ENCODE measurements around the gene PNCK. TPM values are rescaled to one million over a fixed set of nuclear protein-coding genes. Genes with fewer than 3 reads are reported as not detected.

PNCK gene
- total RNA-seq = 2.0 TPM in 1 of 2 replicates, not detected in the other

GRCh38 chrX:153673428-153674218 is at the start of gene PNCK:
Gene PNCK (minus strand): TSS chrX:153673813. CDS start chrX:153673076, 737 bp downstream.

GRCh38 chrX:153687121-153688039 is 13.8 kb upstream of the PNCK start, which contains the start of gene SLC6A8:
Gene SLC6A8 (plus strand): TSS chrX:153687926. CDS start chrX:153688575, 649 bp downstream.

DNA sequence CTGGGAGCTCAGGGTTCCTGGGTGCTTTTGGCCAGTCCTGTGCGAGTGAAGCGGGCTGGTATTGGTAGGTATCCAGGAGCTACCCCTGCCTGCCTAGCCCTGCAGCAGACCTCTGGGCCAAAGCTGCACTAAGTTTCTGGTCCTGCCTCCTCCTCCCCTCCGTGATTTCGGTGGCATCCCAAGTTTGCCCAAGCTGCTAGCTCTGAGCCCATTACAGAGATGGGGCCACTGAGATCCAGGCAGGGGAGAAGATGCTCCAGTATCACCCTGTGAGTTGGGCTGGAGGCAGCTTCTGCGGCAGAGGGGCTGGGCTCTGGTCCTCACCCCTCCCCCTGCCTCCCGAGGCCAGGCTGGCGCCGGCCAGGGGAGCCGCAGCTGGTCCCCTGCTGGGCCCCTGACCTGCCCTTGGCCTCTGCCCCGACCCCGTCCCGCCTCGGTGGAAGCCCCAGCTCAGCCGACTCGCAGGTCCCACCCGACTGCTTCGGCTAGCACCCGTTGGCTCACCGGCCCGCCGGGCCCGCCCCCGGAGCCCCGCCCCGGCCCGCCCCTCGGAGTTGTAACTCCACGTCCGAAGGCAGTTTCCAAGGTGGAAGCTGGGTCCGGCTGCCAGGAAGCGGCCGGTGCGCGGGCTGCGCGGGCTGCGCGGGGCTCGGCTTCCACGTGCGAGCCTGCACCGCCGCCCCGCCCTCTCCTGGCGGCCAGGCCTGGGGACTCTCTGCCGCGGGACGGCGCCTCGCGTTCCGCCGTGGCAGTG is 26.8 kb downstream of the PNCK start, which contains the start of gene DUSP9:
DUSP9 (plus strand) TSS at position 584 of the 754 bp plus-strand sequence. CDS start 751 bp downstream, outside the sequence.

Other genes starting within 250 kb of the PNCK start
- 0.13 TPM in 1 of 2 replicates, not detected in the other for gene TREX2, start 227.8 kb downstream of the PNCK start, total RNA-seq
- gene HAUS7, start 203.2 kb downstream of the PNCK start, total RNA-seq = 11.8 and 27.9 TPM in 2 replicates
- gene BGN, start 178.8 kb downstream of the PNCK start, total RNA-seq = 37.9 and 67.1 TPM in 2 replicates
- gene ATP2B3, start 156.2 kb downstream of the PNCK start, total RNA-seq = not detected in 2 replicates
- gene CCNQ, start 74.7 kb downstream of the PNCK start, total RNA-seq = 20.4 and 40.1 TPM in 2 replicates
- gene DUSP9, start 26.6 kb downstream of the PNCK start, total RNA-seq = 0.32 and 0.39 TPM in 2 replicates
- gene SLC6A8, start 14.1 kb upstream of the PNCK start, total RNA-seq = 9.1 and 29.3 TPM in 2 replicates
- 76.3 and 111 TPM in 2 replicates for gene BCAP31, start 50.6 kb upstream of the PNCK start, total RNA-seq
- gene ABCD1, start 51.0 kb upstream of the PNCK start, total RNA-seq = 14.0 and 14.5 TPM in 2 replicates
- 1.4 and 4.2 TPM in 2 replicates for gene PLXNB3, start 90.4 kb upstream of the PNCK start, total RNA-seq
- gene SRPK3, start 107.2 kb upstream of the PNCK start, total RNA-seq = 0.13 and 0.24 TPM in 2 replicates
- 84.3 and 112 TPM in 2 replicates for gene IDH3G, start 120.6 kb upstream of the PNCK start, total RNA-seq
- gene SSR4, start 120.9 kb upstream of the PNCK start, total RNA-seq = 302 and 438 TPM in 2 replicates
- gene PDZD4, start 156.7 kb upstream of the PNCK start, total RNA-seq = 0.39 and 0.48 TPM in 2 replicates
- gene L1CAM, start 212.4 kb upstream of the PNCK start, total RNA-seq = 0.56 and 1.8 TPM in 2 replicates
- gene AVPR2, start 230.9 kb upstream of the PNCK start, total RNA-seq = not detected in 2 replicates